Measurements from ENCODE around the gene DNAJC11.

- no peak for TF ChIP-seq POLR2A (IDR thresholded peaks at IDR 0.05; ENCODE audit: low read length)
- no peak for TF ChIP-seq ELK1 (IDR thresholded peaks at IDR 0.05; ENCODE audit: low read depth, low read length)
- no peak for TF ChIP-seq CTCF (IDR thresholded peaks at IDR 0.05)
- TF ChIP-seq BCL3 (IDR thresholded peaks at IDR 0.05) = no peak
These were observed 109.2 kb downstream of the DNAJC11 start for GRCh38 chr1:6592441-6592840.

All from A549 (cell line).